Stimulated activated CD4-positive, alpha-beta T cell treated with anti-CD3 and anti-CD28 coated beads, Interleukin-2, amount 100 ng/mL, for 48 hours (primary cell): ENCODE results near the gene CST9.
"Not testable (repeated sequence)": the region's sequence is repeated elsewhere in the genome, so short reads cannot be mapped to it uniquely, and the experiment has no call there.

Source experiments
- DNase-seq, 2 donors: peaks; one replicate each; pipeline ENCODE4 v3.0.0-alpha.2; 2020

The CST9 gene

DNA sequence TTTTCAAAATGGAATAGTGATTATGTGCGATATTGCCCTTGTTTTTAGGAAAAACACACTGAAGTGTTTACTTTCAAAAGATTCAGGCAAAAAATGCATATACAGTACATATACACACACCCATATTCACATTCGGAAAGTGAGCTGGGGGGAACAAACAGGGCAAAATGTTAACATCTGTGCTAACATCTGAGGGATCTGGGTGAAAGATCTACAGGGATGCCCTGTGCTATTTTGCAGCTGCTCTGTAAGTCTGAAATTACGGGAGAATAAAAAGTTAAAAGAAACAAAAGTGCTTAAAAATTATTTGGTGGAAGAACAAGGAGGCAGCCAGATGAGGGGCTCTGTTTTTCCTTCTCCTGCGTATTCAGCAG lies 31.2 kb upstream of the CST9 start:
- no peak for DNase-seq

DNA sequence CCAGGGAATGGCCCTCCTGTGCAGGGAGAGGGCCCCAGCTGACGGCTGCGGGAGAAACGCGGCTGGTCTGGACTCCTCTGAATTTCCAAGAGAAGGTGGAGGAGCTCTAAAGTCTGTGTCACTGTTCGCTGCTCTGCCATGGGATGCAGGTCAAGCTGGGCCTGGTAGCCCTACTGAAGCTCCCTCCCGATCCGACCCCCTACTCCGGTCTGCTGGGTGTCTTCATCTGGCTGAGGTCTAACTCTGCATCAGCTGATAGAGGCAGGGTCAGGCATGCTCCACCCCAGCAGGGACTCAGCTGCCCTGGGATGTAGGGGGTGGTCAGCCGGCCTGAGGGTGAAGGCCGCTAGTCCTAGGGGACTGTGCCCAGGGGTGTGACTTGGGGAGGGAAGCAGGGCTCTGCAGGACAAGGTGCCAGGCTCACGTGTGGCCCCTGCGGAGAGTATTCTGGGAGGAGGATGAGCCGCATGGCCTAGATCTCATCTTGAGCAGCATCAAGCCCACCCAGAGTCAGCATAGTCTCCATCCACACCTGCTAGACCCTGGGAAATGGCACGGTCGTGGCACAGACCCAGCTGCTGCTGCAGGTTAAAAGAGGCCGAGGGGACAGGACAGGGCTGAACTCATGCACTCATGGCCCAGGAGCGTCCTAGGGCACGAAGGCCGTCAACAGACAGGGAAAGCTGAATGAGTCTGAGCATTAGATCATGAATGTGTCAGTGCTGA lies 30.6 kb upstream of the CST9 start:
- DNase-seq = no peak

DNA sequence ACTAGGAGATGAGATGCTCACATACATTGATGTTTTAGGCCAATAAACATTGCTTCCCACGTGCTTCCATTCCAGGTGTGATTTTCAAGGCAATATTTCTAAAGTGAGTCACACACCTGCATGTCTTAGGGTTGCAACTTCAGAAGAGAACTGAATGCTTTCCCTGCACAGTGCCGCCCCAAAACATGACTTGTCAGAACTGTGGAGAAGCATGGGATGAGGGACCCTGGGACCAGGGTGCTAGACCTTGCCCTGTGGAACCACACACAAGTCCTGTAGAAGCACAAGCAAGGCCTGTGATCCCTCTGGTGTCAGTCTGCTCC lies 30.0 kb upstream of the CST9 start:
- DNase-seq = not testable (repeated sequence)

DNA sequence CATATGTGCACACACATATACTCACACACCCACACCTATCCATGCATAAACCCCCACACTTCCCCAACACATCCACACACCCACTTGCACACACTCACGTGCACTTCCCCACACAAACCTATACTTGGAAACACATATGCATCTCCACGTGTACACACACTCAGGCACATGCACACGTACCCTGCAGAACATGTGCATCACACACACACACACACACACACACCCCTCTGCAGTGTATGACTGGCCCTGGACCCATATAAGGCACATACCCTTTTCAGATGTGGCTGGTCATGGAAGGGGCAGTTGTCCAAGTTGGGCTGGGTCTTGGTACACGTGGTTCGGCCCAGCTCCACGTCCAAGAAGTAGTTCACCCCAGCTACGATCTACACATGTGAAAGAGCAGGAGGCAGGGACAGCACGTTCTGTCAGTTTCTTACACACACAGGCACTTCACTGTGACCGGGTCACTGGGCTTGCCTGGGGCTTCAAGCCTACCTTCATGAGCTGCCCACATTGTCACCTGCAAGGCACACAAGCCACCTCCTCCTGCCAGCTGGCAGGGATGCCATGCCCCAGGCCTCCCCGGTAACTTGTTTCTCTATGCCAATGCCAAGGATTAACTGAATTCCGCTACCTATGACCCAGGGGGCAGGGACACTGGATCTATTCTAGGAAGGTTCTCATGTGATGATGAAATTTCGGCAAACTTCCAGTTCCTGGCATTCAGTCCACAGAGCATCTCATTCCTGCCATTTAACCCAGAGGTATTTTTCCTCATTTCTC lies 29.5 kb upstream of the CST9 start:
- DNase-seq = no peak

DNA sequence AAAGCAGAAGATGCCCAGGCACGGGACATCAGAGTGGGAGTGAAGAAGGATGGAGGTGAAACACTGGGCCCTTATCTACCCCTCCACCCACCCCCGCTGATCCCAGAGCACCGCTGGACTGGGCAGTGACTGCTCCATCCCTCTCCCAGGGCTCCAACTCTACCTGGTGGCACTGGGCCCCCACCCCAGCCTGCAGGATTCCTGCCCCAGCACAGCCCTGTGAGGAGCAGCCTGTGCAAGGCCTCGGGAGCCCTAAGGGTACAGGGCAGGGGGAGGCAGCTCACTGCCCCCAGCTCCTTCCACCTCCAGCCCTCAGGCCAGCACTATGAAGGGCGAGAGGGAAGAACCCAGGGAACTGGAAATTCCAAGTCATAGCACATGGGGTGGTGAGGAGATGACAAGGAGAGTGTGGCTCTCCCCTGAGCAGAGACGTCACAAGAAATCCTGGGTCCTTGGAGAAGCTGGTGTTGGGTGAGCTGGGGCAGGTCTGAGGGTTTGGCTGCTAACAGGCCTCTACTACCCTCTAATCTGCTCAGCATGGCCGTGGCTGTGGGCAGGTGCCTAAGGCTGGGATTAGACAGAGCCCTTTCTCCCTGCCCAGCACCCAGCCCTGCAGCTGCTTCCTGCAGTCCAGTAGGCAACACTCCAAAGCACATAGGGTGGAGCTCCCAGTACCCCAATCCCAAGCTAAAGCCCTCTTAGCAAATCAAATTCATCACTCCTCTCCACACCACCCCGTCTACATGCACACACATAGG lies 28.5 kb upstream of the CST9 start:
- DNase-seq = no peak

DNA sequence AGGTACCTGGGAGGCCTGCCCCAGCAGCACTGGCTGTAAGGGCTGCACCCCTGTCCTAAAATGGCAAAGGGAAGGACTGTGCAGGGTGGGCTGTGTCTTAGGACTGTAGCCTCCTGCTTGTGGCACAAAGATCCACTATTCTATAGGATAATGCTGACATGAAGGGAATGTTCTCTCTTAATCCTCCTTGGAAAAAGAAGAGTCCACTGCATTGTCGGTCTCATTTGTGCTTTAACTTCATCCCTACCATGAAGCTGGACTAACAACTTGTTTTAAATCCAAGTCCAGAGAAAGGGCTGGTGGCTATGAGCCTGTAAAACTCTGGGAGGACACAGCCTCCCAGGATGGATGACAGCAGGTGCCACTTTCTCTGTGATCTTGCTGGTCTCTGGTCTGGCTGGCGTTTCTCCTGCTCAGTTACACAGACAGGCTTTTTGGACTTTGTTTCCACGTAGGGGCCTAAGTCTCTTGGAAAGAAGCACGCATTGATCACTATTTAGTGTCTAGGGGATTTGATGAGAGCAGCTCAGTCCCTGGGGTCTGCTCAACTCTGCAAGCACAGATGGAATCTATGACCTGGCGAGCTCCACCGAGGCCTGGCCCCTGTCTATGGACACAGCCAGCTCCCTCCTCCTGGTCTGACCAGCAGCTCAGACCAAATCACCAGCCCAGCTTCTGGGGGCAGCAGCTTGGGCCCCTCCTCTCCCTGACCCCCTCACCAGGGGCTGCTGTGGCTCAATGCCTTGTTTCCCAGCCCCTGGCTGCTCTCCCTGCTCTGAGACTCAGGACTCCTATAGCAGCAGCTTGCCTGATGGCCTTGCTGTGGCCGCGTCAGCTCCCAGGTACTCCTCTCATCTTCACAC lies 27.2 kb upstream of the CST9 start:
- DNase-seq = no peak

GRCh38 chr20:23631981-23632710 lies 26.4 kb upstream of the CST9 start:
- no peak for DNase-seq

DNA sequence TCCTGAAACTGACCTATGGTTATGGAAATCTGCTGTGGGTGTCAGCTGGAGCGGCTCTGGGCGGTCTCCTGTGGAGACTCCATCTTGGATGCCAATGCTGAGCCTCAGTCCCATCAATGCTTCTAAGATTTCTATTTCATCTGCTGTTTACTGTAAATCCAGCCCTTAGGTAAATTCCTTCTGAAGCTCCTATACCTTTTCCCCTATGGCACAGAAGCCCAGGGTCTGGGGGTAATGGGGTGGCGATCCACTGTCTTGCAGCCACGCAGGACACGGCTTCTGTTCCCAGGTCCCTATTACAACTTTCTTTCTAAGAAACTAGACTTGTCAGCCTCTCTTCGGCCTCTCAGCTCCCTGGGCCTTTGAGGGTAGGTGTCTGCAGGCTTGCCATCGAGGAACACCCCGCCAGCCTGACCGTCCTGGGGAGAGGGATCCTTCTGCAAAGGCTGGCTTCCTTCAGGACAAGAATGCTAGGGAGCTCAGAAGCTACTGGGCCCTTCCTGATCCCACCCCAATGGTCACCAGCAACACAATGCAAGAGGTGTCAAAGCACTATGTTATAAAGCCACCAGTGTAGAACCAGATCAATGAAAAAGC lies 25.6 kb upstream of the CST9 start:
- DNase-seq = no peak

DNA sequence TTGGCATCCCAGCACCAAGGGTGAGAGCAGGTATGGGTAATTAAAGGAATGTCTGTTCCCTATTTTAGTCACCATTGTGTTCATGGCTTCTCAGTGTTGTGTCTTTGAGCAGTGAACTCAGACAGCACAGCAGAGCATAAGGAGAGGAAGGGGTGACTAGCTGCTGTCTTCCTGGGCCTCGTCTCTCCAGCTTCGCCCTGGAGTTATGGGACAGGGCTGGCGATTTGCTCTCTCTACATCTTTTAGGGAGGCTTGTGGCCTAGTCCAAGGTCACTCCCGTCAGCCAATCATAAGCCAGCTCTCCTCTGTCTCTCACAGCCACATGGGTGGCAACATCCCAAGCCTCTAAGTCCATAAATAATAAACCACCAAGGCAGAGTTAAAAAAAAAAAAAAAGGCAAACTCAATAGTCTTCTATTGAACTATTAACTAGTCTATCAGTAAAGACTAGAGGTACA lies 24.7 kb upstream of the CST9 start:
- DNase-seq = no peak

DNA sequence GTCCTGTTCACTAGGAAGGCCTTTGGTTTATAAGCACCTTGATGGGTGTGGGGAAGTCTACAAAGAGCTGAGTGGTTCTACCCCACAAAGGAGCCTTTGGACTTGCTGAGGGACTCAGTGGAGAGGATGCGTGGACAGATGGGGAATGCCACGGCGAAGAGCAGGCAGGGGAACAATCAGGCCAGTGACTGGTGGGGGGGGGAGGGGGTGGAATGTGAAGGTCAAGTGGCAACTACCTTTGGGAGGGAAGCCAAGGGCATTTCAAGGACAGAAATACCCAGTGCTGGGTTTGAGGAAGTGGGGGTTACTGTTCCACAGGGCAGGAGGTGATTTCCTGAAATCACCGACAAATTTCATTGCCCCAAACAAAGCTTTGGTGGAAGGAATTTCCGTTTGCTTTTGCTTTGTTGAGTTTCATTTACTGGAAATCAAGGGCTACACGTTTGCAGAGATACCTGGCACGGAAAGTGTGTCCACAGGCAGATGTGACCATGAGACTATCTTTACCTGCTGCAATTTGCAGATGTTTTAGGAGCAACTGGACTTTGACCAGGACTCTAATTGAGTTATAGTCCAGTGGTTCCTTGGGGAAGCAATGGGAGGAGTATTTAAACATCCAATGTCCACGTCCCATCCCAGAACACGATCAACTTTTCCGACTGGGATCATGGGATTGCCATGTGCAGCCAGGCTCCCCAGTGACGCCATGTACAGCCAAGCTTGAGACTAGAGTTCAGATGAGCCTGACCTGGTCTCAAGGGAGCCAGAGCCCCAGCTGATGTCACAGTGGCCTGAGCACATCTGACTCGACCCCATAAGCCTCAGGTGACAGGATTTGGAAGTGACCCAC lies 24.1 kb upstream of the CST9 start:
- DNase-seq = no peak

- no peak for DNase-seq
Measured at GRCh38 chr20:23629017-23629541, 23.4 kb upstream of the CST9 start.

DNA sequence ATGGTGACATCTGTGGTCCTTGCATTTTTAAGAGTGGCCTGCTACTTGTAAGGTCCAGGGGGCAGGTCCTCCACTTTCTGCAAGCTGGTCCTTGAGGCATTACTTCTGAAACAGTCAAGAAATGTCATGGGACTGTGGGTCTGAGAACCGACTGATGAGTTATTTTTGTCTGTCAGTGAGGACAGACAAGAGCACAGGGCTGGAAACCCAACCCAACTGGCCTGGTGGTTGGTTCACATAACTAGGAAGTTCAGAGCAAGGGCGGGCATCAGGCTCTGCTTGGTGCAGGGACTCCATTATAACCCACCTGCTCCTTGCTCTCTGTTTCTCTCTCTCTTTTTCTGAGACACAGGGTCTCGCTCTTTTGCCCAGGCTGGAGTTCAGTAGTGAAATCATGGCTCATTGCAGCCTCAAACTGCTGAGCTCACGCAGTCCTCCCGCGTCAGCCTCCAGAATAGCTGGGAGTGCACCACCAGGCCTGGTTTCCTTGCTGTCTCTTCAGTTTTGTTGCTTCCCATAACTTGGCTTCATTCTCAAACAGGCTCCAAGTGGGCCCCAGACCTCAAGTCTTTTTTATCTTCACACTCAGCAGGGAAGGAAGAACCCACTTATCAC lies 22.8 kb upstream of the CST9 start:
- no peak for DNase-seq

DNA sequence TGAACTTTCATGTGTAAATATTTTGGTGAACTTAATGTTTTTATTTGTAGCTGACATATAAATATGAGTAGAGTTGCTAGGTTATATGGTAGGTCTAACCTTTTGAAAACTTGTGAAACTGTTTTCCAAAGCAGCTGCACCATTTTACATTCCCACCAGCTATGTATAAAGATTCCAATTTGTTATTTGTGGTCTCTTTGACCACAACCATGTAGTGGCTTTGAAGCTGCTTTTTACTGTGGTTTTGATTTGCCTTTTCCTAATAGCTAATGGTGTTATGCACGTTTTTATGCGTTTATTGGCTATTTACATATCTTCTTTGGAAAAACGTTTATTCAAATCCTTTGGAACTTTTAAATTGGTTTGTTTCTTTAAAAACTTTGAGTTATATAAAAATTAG lies 21.8 kb upstream of the CST9 start:
- no peak for DNase-seq

GRCh38 chr20:23626040-23626620 lies 20.4 kb upstream of the CST9 start:
- DNase-seq = no peak

DNA sequence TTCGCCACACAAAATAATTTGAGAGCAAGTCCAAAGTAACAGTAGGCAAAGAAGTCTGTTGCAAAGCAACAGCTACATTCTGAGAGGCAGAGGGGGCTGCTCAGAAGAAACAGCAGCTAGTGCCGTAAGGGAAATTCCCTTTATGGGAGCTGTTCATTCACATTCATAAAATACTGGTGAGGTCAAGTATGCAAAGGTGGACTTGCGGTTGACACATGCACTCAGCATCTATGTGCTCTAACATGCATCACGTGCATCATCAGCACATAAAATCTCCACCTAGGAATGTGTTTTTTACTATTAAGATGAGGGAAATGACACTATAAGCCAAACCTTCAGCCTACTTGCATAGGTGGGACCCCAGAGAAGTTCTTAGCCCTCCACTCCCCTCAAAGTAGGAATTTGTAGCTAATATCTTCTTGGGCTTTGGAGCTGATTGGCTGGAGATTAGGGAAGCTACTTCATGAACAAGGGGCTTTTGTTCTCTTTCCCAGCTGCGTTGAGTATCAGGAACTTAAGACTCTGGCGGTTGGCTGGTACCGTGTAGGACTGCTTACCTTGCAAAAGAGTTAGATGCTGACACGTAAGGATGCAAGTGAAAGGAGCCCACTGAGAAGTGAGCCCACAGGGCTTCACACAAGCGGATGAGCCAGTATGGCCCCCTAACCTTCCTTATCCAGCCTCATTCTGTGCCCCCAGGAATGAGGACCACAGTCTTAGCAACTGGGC lies 19.7 kb upstream of the CST9 start:
- DNase-seq = no peak

GRCh38 chr20:23624324-23624691 lies 18.6 kb upstream of the CST9 start:
- no peak for DNase-seq

DNA sequence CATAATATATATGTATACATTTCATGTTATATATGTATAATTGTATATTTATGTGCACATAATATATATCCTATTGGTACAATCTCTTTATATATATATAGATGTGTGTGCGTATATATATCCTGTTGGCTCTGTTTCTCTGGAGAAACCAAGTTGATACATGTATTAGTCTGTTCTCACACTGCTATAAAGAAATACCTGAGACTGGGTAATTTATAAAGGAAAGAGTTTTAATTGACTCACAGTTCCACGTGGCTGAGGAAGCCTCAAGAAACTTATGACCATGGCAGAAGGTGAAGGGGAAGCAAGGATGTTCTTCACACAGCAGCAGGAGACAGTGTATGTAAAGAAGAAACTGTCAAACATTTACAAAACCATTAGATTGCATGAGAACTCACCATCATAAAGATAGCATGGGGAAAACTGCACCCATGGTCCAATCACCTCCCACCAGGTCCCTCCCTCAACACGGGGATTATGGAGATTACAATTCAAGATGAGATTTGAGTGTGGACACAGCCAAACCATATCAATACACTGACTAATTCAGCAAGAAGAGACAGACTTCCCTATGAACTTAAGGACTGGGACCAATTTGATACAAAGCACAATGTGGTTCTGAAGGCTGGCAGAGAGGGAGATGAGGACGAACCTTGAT lies 18.1 kb upstream of the CST9 start:
- DNase-seq = no peak

GRCh38 chr20:23622839-23623343 lies 17.2 kb upstream of the CST9 start:
- no peak for DNase-seq
